CD4-positive, CD25-positive, alpha-beta regulatory T cell (primary cell): ENCODE measurements around the gene USF1. TPM values are rescaled to one million over a fixed set of nuclear protein-coding genes. Genes with fewer than 3 reads are reported as not detected.

Experiments
- ATAC-seq, 2 donors: fragments of 150-1000 bp; cut with Tn5 transposase; one replicate each; pipeline ENCODE4 v1.10.0; 2021; ENCODE audit warnings: low read depth in 2 of 2, moderate number of reproducible peaks in 2 of 2, moderate library complexity in 1 of 2
- DNase-seq, 3 donors: peaks; one replicate each; pipeline versions ENCODE4 v3.0.0 to v3.0.0-alpha.2; 2012 to 2022; ENCODE audit warnings: mixed read lengths in 1 of 3
- H3K27ac ChIP-seq: one replicate; pipeline ENCODE4 v1.7.0; 2013; ENCODE audit warnings: mild to moderate bottlenecking, low read length; ENCODE audit not compliant: insufficient read depth, poor library complexity, severe bottlenecking
- H3K27me3 ChIP-seq: one replicate; pipeline ENCODE4 v1.7.0; 2013; ENCODE audit warnings: low read length; ENCODE audit not compliant: control insufficient read depth, insufficient read depth
- H3K36me3 ChIP-seq: one replicate; pipeline ENCODE4 v1.7.0; 2013; ENCODE audit warnings: mild to moderate bottlenecking, low read length, moderate library complexity; ENCODE audit not compliant: control insufficient read depth, insufficient read depth
- H3K4me1 ChIP-seq: 2 replicates; pipeline ENCODE4 v1.7.0; 2013; ENCODE audit warnings: mild to moderate bottlenecking, low read length; ENCODE audit not compliant: insufficient read depth, control insufficient read depth, poor library complexity, severe bottlenecking
- H3K4me3 ChIP-seq: one replicate; pipeline ENCODE4 v1.7.0; 2013; ENCODE audit warnings: low read depth, mild to moderate bottlenecking, low read length, moderate library complexity
- H3K9me3 ChIP-seq, 2 experiments: 1 replicate in 1 of 2; 2 replicates in 1 of 2; pipeline ENCODE4 v1.7.0; 2013; ENCODE audit warnings: low read length in 2 of 2, mild to moderate bottlenecking in 1 of 2, moderate library complexity in 1 of 2; ENCODE audit not compliant: control insufficient read depth in 2 of 2
- H3K27ac Mint-ChIP-seq, 3 donors: one replicate each; pipeline ENCODE4 v1.8.0; 2020 to 2022; ENCODE audit warnings: mild to moderate bottlenecking in 3 of 3, mixed read lengths in 3 of 3, moderate library complexity in 2 of 3
- H3K27me3 Mint-ChIP-seq: one replicate; pipeline ENCODE4 v1.8.0; 2022; ENCODE audit warnings: mild to moderate bottlenecking, mixed read lengths
- H3K36me3 Mint-ChIP-seq: one replicate; pipeline ENCODE4 v1.8.0; 2020; ENCODE audit warnings: mixed read lengths
- H3K4me1 Mint-ChIP-seq, 4 donors: one replicate each; pipeline ENCODE4 v1.8.0; 2020 to 2022; ENCODE audit warnings: mixed read lengths in 4 of 4, mild to moderate bottlenecking in 1 of 4
- H3K4me3 Mint-ChIP-seq, 4 donors: one replicate each; pipeline ENCODE4 v1.8.0; 2020 to 2022; ENCODE audit warnings: mild to moderate bottlenecking in 4 of 4, mixed read lengths in 4 of 4, moderate library complexity in 3 of 4
- H3K9me3 Mint-ChIP-seq, 7 donors: one replicate each; pipeline ENCODE4 v1.8.0; 2020 to 2022; ENCODE audit warnings: mixed read lengths in 7 of 7, mild to moderate bottlenecking in 3 of 7, moderate library complexity in 2 of 7
- polyA plus RNA-seq, 4 donors: library from polyadenylated mRNA; unstranded; fragments of 300-500 nt; fragmentation: Illumina TruSeq; gene quantifications; one replicate each; pipeline ENCODE4 v1.2.3, GENCODE V29; 2021
- total RNA-seq: library from RNA; stranded (reverse); gene quantifications from one replicate; pipeline ENCODE4 v1.2.3, GENCODE V29; 2022

Gene USF1
- total and polyA plus RNA-seq, 5 donors from 2014 or later, result 4.2 to 102 (median 6.2) TPM

DNA sequence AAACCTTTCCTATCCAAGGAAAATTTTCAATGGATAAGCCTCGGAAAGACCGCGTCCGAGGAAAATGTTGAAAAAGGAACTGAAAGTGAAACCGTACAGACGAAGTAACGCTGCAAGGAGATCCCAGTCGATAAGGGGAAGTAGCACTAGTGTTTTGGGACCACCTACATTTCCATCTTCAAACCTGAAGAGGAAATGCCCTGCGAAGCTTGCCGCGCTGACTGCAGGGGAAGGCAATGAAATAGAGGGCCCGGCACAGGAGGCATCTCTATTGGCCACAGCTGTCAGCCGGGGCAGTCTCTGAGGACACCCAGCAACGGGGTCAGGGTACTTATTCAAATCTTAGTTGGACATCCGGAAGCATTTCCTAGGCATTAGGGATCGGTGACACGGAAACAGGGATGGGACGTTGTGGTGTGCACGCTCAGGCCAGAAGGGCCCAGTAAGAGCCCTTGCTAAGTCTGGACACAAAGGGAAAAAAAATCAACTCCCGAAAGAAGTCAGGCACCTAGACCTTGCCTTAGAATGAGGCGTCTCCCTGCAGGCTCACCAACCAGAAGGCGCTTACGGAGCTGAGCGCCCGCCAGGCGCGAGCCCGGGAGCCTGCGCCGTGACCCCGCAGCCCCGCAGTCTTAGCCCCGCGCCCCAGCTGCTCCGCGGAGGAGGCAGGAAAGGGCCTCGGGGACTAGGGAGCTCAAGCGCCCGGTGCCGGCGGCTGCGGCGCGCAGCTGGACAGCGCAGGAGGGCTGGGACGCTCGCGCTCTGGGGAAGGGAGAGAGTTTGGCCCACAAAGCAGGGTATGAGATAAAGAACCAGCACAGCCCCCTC is 655 bp downstream of the USF1 start:
- peaks cover 30% of the 10 kb centered on the region for H3K4me1 ChIP-seq
- no peaks in the 10 kb centered on the region for H3K27me3 ChIP-seq
- H3K36me3 ChIP-seq, result peaks cover 52% of the 10 kb centered on the region
- peak overlapping the region; percentile 93 to 96 (median 96) for H3K4me3 Mint-ChIP-seq
- H3K9me3 Mint-ChIP-seq, result peaks cover 0 to 2% (median 0%) of the 10 kb centered on the region in 7 donors
- ATAC-seq, result peak; percentile 31 to 38
- peak overlapping the region; percentile 99 for H3K27ac Mint-ChIP-seq
- peak overlapping the region; percentile 93 for H3K27ac ChIP-seq
- peaks cover 44% of the 10 kb centered on the region for H3K36me3 Mint-ChIP-seq
- peaks cover 16 to 60% (median 42%) of the 10 kb centered on the region in 4 donors for H3K4me1 Mint-ChIP-seq
- peak; percentile 39 to 82 (median 53) for DNase-seq
- H3K4me3 ChIP-seq, result peak overlapping the region; percentile 99
- no peaks in the 10 kb centered on the region for H3K27me3 Mint-ChIP-seq
- no peaks in the 10 kb centered on the region for H3K9me3 ChIP-seq

- no peak for ATAC-seq
- Mint-ChIP-seq H3K27ac (peak overlapping the region; percentile 97 to 99 (median 97)), H3K4me1 (peaks cover 16 to 65% (median 43%) of the 10 kb centered on the region in 4 donors), H3K27me3 (no peaks in the 10 kb centered on the region), H3K4me3 (peak overlapping the region; percentile 93 to 96 (median 96)), H3K36me3 (peaks cover 41% of the 10 kb centered on the region), H3K9me3 (peaks cover 0 to 2% (median 0%) of the 10 kb centered on the region in 7 donors)
- H3K4me1 ChIP-seq, result peaks cover 31% of the 10 kb centered on the region
- no peaks in the 10 kb centered on the region for H3K27me3 ChIP-seq
- H3K36me3 ChIP-seq, result peaks cover 52% of the 10 kb centered on the region
- peak overlapping the region; percentile 93 for H3K27ac ChIP-seq
- peak in 2 of 3 donors; percentile 35 to 50 for DNase-seq
- H3K9me3 ChIP-seq, result no peaks in the 10 kb centered on the region
- peak overlapping the region; percentile 99 for H3K4me3 ChIP-seq
These were observed 1.3 kb downstream of the USF1 start for GRCh38 chr1:161044535-161044907.

DNA sequence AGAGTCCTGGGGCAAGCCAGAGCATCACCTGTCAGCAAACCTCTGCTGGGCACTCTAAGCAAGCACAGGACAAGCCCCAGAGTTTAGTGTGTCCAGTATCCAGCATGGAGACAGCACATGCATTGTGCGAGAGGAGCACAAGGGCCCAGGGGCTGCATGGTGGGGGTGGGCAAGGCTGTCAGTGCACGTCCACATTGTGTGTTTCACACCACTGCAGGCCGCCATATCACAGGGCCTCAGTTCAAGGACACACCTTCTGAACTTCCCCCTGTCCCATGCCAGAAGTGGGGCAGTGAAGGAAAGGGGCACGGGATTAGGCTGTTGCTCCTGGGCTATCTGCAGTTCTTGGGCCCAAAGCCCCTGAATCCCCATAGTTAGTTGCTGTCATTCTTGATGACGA is 6.2 kb downstream of the USF1 start:
- no peaks in the 10 kb centered on the region for H3K9me3 ChIP-seq
- H3K36me3 ChIP-seq, result peaks cover 38% of the 10 kb centered on the region
- DNase-seq (no peak), ATAC-seq (no peak)
- H3K4me1 Mint-ChIP-seq, result peaks cover 9 to 61% (median 34%) of the 10 kb centered on the region in 4 donors
- H3K27me3 Mint-ChIP-seq, result no peaks in the 10 kb centered on the region
- peak overlapping the region; percentile 90 for H3K27ac ChIP-seq
- H3K4me3 Mint-ChIP-seq, result peak overlapping the region in 3 of 4 donors; percentile 82 to 90 (median 85)
- no peak overlapping the region for H3K4me3 ChIP-seq
- H3K9me3 Mint-ChIP-seq, result no peaks in the 10 kb centered on the region
- H3K4me1 ChIP-seq, result peaks cover 42% of the 10 kb centered on the region
- no peaks in the 10 kb centered on the region for H3K27me3 ChIP-seq
- peaks cover 27% of the 10 kb centered on the region for H3K36me3 Mint-ChIP-seq
- H3K27ac Mint-ChIP-seq, result peak overlapping the region; percentile 76 to 95 (median 95)

DNA sequence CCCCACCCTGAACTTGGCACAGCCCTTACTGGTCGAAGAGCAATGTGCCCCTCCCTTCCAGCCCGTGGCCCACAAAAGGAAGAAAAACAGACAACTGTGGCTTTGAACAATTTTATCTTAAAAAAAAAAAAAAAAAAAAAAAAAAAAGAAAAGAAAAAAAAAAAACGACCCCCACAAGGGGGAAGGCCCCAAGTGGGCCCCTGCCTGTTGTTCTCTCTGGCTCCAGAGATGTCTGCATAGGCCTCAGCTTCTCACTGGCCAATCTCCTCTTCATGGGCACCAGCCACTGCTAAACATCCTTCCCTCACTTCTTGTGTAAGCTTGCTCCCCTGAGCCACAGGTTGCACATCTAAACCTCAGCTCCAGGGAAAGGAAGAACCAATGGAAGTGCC is 6.6 kb downstream of the USF1 start:
- H3K9me3 Mint-ChIP-seq, result no peaks in the 10 kb centered on the region
- peak overlapping the region; percentile 90 for H3K27ac ChIP-seq

DNA sequence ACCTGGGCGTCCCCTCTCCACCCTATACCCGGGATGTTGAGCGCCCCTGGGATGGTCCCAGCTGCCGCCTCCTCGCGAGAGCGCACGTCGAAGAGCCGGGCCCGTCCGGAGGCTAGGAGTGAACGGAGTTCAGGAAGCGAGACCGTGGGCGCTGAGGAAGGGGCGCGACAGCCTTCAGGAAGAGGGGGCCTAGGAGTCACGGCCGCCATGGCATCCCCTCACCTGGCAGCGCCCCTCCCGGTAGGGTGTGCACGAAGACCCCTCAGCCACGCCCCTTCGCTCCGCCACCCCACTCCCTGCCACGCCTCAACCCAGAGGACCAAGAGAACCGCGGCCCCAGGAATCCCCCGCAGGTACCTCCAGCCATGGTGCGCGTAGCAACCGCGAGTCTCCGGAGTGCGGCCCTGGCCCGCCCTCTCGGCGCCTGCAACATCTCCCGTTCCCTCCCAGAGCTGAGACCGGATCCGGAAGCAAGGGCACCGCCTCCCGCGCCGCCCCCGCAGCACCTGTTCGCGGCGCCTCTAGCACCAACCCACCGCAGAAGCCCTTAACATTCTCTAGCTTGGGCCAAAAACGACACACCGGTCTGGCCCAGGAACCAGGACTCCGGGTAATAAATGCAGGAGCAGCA is 7.1 kb downstream of the USF1 start, which contains the start of gene TSTD1:
Gene TSTD1 (minus strand): TSS at position 442 of the 631 bp plus-strand sequence. CDS start 75 bp downstream, at position 367.
- Mint-ChIP-seq H3K36me3 (peaks cover 27% of the 10 kb centered on the region), H3K4me1 (peaks cover 4 to 55% (median 28%) of the 10 kb centered on the region in 4 donors), H3K27ac (peak within 1 kb of the TSS; percentile 95 to 99 (median 95)), H3K4me3 (peak within 1 kb of the TSS; percentile 88 to 96 (median 92)), H3K27me3 (no peaks in the 10 kb centered on the region), H3K9me3 (no peaks in the 10 kb centered on the region)
- Histone ChIP-seq H3K36me3 (peaks cover 38% of the 10 kb centered on the region), H3K9me3 (no peaks in the 10 kb centered on the region), H3K27me3 (no peaks in the 10 kb centered on the region), H3K4me1 (peaks cover 36% of the 10 kb centered on the region), H3K4me3 (peak within 1 kb of the TSS; percentile 56), H3K27ac (peak within 1 kb of the TSS; percentile 90)
- ATAC-seq (peak; percentile 92 to 93), DNase-seq (peak; percentile 86 to 93 (median 91))

More for the DNA sequence above, 6.6 kb downstream of the USF1 start:
- Histone ChIP-seq H3K36me3 (peaks cover 38% of the 10 kb centered on the region), H3K4me1 (peaks cover 38% of the 10 kb centered on the region), H3K9me3 (no peaks in the 10 kb centered on the region), H3K27me3 (no peaks in the 10 kb centered on the region), H3K4me3 (peak overlapping the region; percentile 44)
- Mint-ChIP-seq H3K4me1 (peaks cover 5 to 57% (median 30%) of the 10 kb centered on the region in 4 donors), H3K36me3 (peaks cover 27% of the 10 kb centered on the region), H3K27ac (peak overlapping the region; percentile 95 to 99 (median 95)), H3K4me3 (peak overlapping the region; percentile 83 to 96 (median 92)), H3K27me3 (no peaks in the 10 kb centered on the region)
- DNase-seq (no peak), ATAC-seq (no peak)

DNA sequence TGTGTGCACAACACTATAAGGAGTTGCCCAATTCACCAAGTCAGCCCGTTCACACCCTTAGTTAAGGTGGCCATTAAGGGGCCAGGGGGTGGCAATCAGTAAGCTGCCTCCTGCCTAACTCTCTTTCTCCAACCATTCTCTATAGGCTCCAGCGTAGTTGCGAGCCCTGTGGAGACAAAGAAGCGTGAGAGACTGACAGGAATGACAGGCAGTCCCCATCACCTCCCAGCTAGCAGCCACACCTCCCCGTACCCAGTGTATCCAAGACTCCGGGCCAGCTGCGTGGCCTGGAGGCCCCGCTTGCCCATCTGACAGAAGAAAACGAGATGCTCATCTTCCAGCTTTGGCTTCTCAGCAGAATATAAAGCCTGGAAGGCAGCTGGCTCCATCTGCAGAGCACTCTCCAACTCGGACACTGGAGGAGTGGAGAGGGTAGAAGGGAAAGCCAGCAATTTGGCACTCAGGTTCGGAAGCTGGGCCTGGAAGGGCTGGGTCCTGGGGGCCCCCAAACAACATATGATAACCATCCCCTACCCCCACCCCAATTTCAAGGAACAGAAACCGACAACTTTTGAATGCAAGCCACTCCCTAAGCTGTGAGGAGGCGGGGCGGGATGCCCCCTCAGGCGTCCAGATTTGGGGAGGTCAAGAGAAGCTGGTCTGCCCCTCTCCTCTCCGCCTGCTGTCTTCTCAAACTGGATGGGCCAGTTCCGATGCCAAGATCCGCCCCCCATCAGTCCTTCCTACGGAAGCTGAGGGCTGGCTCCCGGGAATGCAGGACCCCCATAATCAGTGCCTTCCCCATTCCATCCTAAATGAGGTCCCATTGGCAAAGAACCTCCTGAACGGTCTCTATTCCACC is 7.9 kb downstream of the USF1 start:
- H3K9me3 ChIP-seq, result no peaks in the 10 kb centered on the region
- H3K9me3 Mint-ChIP-seq, result no peaks in the 10 kb centered on the region
- no peaks in the 10 kb centered on the region for H3K27me3 ChIP-seq
- no peaks in the 10 kb centered on the region for H3K27me3 Mint-ChIP-seq
- peak overlapping the region; percentile 56 for H3K4me3 ChIP-seq
- H3K27ac Mint-ChIP-seq, result peak overlapping the region; percentile 82 to 99 (median 95)
- H3K4me3 Mint-ChIP-seq, result peak overlapping the region; percentile 88 to 96 (median 92)
- H3K4me1 ChIP-seq, result peaks cover 31% of the 10 kb centered on the region
- H3K4me1 Mint-ChIP-seq, result peaks cover 6 to 49% (median 27%) of the 10 kb centered on the region in 4 donors
- ATAC-seq (no peak), DNase-seq (no peak)
- peaks cover 35% of the 10 kb centered on the region for H3K36me3 ChIP-seq
- peaks cover 25% of the 10 kb centered on the region for H3K36me3 Mint-ChIP-seq
- H3K27ac ChIP-seq, result peak overlapping the region; percentile 90

DNA sequence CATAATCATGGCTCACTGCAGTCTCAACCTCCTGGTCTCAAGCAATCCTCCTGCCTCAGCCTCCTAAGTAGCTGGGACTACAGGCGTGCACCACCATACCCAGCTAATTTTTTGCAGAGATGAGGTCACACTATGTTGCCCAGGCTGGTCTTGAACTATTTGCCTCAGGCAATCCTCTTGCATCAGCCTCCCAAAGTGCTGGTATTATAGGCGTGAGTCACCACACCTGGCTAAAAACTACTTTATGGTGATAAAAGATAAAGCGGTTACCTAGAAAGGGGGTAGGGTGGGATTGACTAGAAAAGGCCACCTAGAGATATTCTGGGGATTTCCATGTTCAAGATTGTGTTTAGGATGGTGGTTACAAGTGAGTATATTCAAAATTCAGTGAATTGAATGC is 12.0 kb downstream of the USF1 start:
- Histone ChIP-seq H3K36me3 (no peaks in the 10 kb centered on the region), H3K4me3 (no peak overlapping the region), H3K27ac (no peak overlapping the region), H3K9me3 (no peaks in the 10 kb centered on the region), H3K27me3 (no peaks in the 10 kb centered on the region), H3K4me1 (peaks cover 16% of the 10 kb centered on the region)
- Mint-ChIP-seq H3K9me3 (no peaks in the 10 kb centered on the region), H3K4me1 (peaks cover 11 to 27% (median 15%) of the 10 kb centered on the region in 4 donors), H3K4me3 (no peak overlapping the region), H3K27me3 (no peaks in the 10 kb centered on the region), H3K36me3 (peaks cover under 1% of the 10 kb centered on the region), H3K27ac (no peak overlapping the region)
- DNase-seq, result peak in 1 of 3 donors; percentile 62
- no peak for ATAC-seq
